SK-N-MC (cell line): ENCODE data around the gene PRXL2B.

Experiments used
- EZH2 ChIP-seq: fragments of 200-600 bp; sonication (generic); IDR thresholded peaks from one replicate; pipeline ENCODE4 v1.6.1; 2017; ENCODE audit warnings: antibody characterized with exemption
- POLR2AphosphoS5 ChIP-seq: IDR thresholded peaks from 2 replicates; pipeline ENCODE4 v1.6.1; 2012; ENCODE audit warnings: mild to moderate bottlenecking, low read depth, low read length, borderline replicate concordance

GRCh38 chr1:2595812-2596529 lies 9.4 kb downstream of the PRXL2B start:
- TF ChIP-seq EZH2 (no peak), POLR2AphosphoS5 (no peak)
